ENCODE results near the gene CCDC81. TPM values are rescaled to one million over a fixed set of nuclear protein-coding genes. Genes with fewer than 3 reads are reported as not detected.
A peak's percentile ranks its signal among the peaks of the same experiment; 100 is the strongest.

The CCDC81 gene
- polyA plus RNA-seq, 2 of the 4 experiments (the other 2 are of a cell fraction), result 0.30 to 0.71 TPM

- FAIRE-seq, result peak; percentile 13
- CTCF ChIA-PET, result interaction anchor here (0.6 to 3.2 kb wide), 42 partner anchors 9 to 1107 kb away, joined by 3 to 19 read pairs (median 4); partner anchors contain the start of gene CCDC81
- POLR2A ChIA-PET, result no interaction called here
- no peaks in the 10 kb centered on the region for H3K4me1 ChIP-seq
- no peak overlapping the region for H3K4me2 ChIP-seq
- H3K9me3 ChIP-seq, result no peaks in the 10 kb centered on the region
- DNase-seq (ENCODE audit: low read depth in 1 of 2, low spot score in 1 of 2), result peak; percentile 41 to 61
- WGBS (ENCODE audit: missing lambda C conversion rate), result 5% methylated on average over 2 of the region's 2 CpGs
- TF ChIP-seq SMC3 (IDR thresholded peaks at IDR 0.05), result peak; percentile 80
- no peak for TF ChIP-seq ELK1 (IDR thresholded peaks at IDR 0.05; ENCODE audit: low read depth, low read length)
- peak; percentile 74 to 87 for TF ChIP-seq RAD21 (conservative IDR thresholded peaks at IDR 0.05 in 1 of 2, IDR thresholded peaks at IDR 0.05 in 1 of 2)
- TF ChIP-seq CHD2 (IDR thresholded peaks at IDR 0.05; ENCODE audit: low read length, partially characterized antibody), result no peak
- TF ChIP-seq CTCF (IDR thresholded peaks at IDR 0.05), result peak; percentile 76
- H3K4me3 ChIP-seq, result no peak overlapping the region
- H3K27ac ChIP-seq, result no peak overlapping the region
- ATAC-seq, result peak; percentile 88 to 91
These were observed 13.8 kb upstream of the CCDC81 start for GRCh38 chr11:86360775-86361395.

DNA sequence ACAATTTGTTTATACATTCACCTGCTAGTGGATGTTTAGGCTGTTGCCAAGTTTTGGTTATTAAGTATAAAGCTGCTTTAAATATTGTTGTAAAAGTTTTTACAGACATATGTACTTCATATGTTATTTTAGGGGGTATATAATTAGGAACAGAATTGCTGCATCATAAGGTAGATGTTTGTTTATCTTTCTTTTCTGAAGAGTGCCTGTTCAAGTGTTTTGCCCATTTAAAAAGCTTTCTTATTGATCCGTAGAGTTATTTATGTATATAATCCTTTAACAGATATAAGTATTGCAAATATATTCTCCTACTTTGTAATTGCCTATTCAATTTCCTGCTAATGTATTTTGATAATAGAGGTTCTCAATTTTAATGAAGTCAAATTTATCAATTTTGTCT is 11.3 kb upstream of the CCDC81 start:
- POLR2A ChIA-PET, result no interaction called here
- 91% methylated on average over 1 of the region's 1 CpG for WGBS (ENCODE audit: missing lambda C conversion rate)
- CTCF ChIA-PET, result interaction anchor here (0.6 to 2.1 kb wide), 4 partner anchors 20 to 454 kb away, joined by 3 to 8 read pairs (median 4); no protein-coding TSS in a partner anchor
- H3K4me1 ChIP-seq, result no peaks in the 10 kb centered on the region
- H3K4me3 ChIP-seq, result no peak overlapping the region
- FAIRE-seq (no peak), DNase-seq (ENCODE audit: low read depth in 1 of 2, low spot score in 1 of 2) (no peak), ATAC-seq (no peak)
- H3K4me2 ChIP-seq, result no peak overlapping the region
- H3K9me3 ChIP-seq, result no peaks in the 10 kb centered on the region
- no peak for TF ChIP-seq EHMT2 (IDR thresholded peaks at IDR 0.05; ENCODE audit: low read depth)
- TF ChIP-seq CHD4 (IDR thresholded peaks at IDR 0.05; ENCODE audit: borderline replicate concordance), result no peak
- no peak for TF ChIP-seq RCOR1 (IDR thresholded peaks at IDR 0.05; ENCODE audit: low read depth, low read length)
- no peak for TF ChIP-seq KDM5A (IDR thresholded peaks at IDR 0.05)
- H3K27ac ChIP-seq, result no peak overlapping the region

GRCh38 chr11:86365546-86365945 is 9.1 kb upstream of the CCDC81 start:
- ATAC-seq, result no peak
- FAIRE-seq, result no peak
- TF ChIP-seq FOSL2 (IDR thresholded peaks at IDR 0.05) (no peak), FOSL2 (CRISPR knock-in tag; IDR thresholded peaks at IDR 0.05) (no peak), TP53 (CRISPR knock-in tag; IDR thresholded peaks at IDR 0.05) (no peak), USF2 (IDR thresholded peaks at IDR 0.05) (no peak)
- TF ChIP-seq, protein P1, sequence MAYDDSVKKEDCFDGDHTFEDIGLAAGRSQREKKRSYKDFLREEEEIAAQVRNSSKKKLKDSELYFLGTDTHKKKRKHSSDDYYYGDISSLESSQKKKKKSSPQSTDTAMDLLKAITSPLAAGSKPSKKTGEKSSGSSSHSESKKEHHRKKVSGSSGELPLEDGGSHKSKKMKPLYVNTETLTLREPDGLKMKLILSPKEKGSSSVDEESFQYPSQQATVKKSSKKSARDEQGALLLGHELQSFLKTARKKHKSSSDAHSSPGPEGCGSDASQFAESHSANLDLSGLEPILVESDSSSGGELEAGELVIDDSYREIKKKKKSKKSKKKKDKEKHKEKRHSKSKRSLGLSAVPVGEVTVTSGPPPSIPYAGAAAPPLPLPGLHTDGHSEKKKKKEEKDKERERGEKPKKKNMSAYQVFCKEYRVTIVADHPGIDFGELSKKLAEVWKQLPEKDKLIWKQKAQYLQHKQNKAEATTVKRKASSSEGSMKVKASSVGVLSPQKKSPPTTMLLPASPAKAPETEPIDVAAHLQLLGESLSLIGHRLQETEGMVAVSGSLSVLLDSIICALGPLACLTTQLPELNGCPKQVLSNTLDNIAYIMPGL (CRISPR knock-in tag; IDR thresholded peaks at IDR 0.05; ENCODE audit: borderline replicate concordance), result no peak
- WGBS (ENCODE audit: missing lambda C conversion rate), result 92% methylated on average over 2 of the region's 2 CpGs
- Histone ChIP-seq H3K4me3 (no peak overlapping the region), H3K4me1 (no peaks in the 10 kb centered on the region), H3K9me3 (no peaks in the 10 kb centered on the region), H3K4me2 (no peak overlapping the region), H3K27ac (no peak overlapping the region)
- ChIA-PET POLR2A (no interaction called here), CTCF (no interaction called here)
- DNase-seq (ENCODE audit: low read depth in 1 of 2, low spot score in 1 of 2), result no peak
